ENCODE results near the gene TRPM2. TPM values are rescaled to one million over a fixed set of nuclear protein-coding genes. Genes with fewer than 3 reads are reported as not detected.
A peak's percentile ranks its signal among the peaks of the same experiment; 100 is the strongest.

TRPM2 gene
- total RNA-seq, 1 donor from 2014 or later = not detected

DNA sequence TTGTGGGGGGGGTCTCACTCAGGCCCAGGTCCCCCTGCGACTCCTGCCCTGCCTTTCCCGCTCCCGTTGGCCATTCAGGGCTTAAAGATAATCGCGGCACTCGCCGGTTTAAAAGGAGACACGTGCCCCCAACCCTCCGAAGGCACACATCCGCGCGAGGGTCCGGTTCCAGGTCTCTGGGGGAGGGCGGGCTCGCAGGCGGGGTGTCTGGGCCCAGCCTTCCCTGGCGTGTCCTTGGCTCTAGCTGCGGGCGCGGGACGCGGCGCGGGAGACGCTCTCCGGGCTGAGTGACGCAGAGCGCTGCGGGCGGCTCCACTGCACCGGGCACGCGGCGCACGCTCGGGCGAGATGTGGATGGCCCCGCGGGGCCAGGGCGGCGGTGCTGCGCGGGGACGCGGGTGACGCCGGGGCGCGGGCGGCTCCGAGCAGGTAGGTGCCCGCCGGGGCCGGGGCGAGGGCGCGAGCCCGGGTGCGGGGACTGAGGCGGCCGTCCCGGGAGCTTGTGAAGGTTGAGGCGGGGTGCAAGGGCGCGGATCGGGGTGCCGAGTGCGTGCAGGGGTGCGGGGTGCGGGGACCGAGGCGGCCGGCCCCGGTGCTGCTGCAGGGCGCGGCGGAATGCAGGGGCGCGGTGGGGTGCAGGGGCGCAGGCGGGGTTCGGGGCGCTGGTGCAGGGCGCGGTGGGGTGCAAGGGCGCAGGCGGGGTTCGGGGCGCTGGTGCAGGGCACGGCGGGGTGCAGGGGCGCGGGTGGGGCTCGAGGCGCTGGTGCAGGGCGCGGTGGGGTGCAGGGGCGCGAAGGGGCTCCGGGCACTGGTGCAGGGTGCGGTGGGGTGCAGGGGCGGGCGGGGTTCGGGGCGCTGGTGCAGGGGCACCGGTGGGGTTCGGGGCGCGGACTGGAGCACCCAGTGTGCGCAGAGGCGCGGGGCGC is 3.3 kb upstream of the TRPM2 start:
- DNase-seq (ENCODE audit: extremely low spot score, unreplicated experiment) = peak; percentile 84
- TF ChIP-seq, protein P1, sequence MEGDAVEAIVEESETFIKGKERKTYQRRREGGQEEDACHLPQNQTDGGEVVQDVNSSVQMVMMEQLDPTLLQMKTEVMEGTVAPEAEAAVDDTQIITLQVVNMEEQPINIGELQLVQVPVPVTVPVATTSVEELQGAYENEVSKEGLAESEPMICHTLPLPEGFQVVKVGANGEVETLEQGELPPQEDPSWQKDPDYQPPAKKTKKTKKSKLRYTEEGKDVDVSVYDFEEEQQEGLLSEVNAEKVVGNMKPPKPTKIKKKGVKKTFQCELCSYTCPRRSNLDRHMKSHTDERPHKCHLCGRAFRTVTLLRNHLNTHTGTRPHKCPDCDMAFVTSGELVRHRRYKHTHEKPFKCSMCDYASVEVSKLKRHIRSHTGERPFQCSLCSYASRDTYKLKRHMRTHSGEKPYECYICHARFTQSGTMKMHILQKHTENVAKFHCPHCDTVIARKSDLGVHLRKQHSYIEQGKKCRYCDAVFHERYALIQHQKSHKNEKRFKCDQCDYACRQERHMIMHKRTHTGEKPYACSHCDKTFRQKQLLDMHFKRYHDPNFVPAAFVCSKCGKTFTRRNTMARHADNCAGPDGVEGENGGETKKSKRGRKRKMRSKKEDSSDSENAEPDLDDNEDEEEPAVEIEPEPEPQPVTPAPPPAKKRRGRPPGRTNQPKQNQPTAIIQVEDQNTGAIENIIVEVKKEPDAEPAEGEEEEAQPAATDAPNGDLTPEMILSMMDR (IDR thresholded peaks at IDR 0.05) = no peak
- peaks cover 4% of the 10 kb centered on the region for H3K27me3 Mint-ChIP-seq (ENCODE audit: unreplicated experiment)
- no peaks in the 10 kb centered on the region for H3K36me3 Mint-ChIP-seq (ENCODE audit: unreplicated experiment)
- H3K9me3 Mint-ChIP-seq (ENCODE audit: unreplicated experiment) = no peaks in the 10 kb centered on the region
- H3K4me3 Mint-ChIP-seq (ENCODE audit: unreplicated experiment) = no peak overlapping the region
- H3K27ac Mint-ChIP-seq (ENCODE audit: unreplicated experiment) = no peak overlapping the region
- H3K4me1 Mint-ChIP-seq (ENCODE audit: unreplicated experiment) = no peaks in the 10 kb centered on the region

DNA sequence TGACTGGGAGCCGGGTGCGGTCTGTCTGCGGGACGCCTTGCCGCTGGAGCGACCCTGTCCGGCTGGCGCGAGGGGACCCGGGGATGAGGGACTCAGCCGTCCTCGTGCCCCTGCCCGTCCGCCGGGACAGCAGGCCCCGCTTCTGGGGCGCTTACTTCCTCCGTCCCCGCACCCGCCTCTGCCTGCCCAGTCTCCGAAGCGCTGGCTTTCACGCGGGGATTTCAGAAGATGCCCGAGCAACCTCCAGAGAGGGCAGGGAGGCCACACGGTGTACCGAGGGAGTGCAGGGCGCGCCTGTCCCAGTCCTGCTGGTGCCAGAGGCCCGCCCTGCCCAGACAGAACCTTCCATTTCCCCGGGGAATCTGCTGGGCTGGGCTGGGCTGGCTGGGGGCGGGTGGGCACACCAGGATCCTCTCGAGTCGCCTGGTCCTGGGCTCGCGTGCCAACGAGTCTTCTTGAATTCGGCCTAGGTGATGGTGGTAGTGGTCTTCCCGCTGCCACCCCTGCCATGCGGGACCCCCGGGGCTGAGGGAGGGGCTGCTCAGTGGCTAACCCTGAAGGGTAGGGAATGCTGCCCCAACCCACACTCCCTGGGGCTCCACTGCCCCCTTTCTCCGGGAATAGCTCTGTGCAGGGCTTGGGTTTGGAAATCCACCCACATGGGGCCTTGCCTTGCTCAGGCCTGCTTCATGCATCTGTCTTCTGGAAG is 2.5 kb upstream of the TRPM2 start:
- TF ChIP-seq, protein P1 (IDR thresholded peaks at IDR 0.05) = no peak
- Mint-ChIP-seq H3K9me3 (ENCODE audit: unreplicated experiment) (no peaks in the 10 kb centered on the region), H3K4me3 (ENCODE audit: unreplicated experiment) (no peak overlapping the region), H3K4me1 (ENCODE audit: unreplicated experiment) (no peaks in the 10 kb centered on the region), H3K27ac (ENCODE audit: unreplicated experiment) (no peak overlapping the region), H3K27me3 (ENCODE audit: unreplicated experiment) (peaks cover 9% of the 10 kb centered on the region), H3K36me3 (ENCODE audit: unreplicated experiment) (no peaks in the 10 kb centered on the region)
- DNase-seq (ENCODE audit: extremely low spot score, unreplicated experiment) = no peak

DNA sequence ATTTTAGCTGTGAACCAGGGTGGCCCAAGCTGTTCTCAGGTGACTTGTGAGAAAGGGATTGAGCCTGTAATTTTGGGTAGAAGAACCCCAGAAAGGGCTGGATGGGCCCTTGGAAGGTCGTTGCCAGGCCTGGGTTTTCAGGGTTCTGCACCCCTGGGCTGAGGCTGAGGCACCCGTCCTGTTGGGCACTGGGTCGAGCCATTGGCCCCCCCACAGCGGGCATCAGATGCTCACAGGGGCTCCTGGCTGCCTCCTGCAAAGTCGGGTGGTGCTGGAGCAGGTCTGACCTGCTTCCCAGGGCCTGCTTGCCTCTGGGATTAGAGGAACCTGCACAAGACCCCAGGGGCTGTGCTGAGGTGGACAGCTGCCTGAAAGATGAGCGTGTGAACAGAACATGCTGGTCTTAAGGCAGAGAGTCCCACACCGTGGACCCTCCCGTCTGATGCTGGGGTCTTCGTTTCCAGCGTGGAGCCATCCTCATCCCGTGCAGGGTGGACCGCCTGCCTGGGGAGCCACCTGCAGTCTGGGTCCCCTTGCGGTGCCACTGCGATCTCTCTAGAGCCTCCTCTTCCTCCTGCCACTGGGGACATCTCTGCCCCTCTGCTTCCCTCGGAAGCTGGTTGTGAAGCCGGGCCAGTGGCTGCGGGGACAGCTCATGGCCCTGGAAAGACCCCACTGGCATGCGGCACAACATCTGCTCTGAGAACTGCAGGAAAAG is 1.7 kb upstream of the TRPM2 start:
- TF ChIP-seq, protein P1 (IDR thresholded peaks at IDR 0.05) = no peak
- Mint-ChIP-seq H3K36me3 (ENCODE audit: unreplicated experiment) (no peaks in the 10 kb centered on the region), H3K4me3 (ENCODE audit: unreplicated experiment) (no peak overlapping the region), H3K9me3 (ENCODE audit: unreplicated experiment) (no peaks in the 10 kb centered on the region), H3K27me3 (ENCODE audit: unreplicated experiment) (peaks cover 9% of the 10 kb centered on the region), H3K4me1 (ENCODE audit: unreplicated experiment) (no peaks in the 10 kb centered on the region), H3K27ac (ENCODE audit: unreplicated experiment) (no peak overlapping the region)
- no peak for DNase-seq (ENCODE audit: extremely low spot score, unreplicated experiment)

DNA sequence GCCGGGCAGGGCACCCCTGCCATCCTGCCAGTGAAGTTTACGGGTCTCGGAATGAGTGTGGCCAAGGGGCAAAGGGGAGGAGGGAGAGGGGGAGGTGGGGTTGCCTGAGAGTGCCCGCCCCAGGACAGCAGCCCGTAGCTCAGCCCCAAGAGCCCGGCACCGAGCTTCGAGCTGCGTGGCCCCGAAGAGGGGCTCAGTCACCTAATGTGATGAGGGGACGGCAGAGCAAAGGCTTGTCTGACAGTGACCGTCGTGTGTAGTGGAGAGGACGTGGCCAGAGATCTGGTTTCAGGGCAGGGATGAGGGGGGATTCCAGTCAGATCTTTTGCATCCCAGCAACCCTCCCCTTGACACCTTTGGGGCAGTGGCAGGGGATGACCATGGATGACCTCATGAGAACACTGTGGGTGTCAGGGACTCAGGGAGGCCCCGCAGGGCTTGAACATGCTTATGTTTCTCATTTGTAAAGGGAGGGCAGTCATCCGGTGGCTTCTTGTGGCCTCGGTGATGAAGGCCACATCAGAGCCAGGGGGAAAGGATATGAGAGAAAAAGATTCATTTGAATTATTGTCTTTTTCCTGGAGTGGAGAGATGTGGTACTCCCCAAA is 1.1 kb upstream of the TRPM2 start:
- Mint-ChIP-seq H3K9me3 (ENCODE audit: unreplicated experiment) (no peaks in the 10 kb centered on the region), H3K27me3 (ENCODE audit: unreplicated experiment) (peaks cover 9% of the 10 kb centered on the region), H3K27ac (ENCODE audit: unreplicated experiment) (no peak overlapping the region), H3K4me1 (ENCODE audit: unreplicated experiment) (no peaks in the 10 kb centered on the region), H3K36me3 (ENCODE audit: unreplicated experiment) (no peaks in the 10 kb centered on the region), H3K4me3 (ENCODE audit: unreplicated experiment) (no peak overlapping the region)
- TF ChIP-seq, protein P1 (IDR thresholded peaks at IDR 0.05) = no peak
- no peak for DNase-seq (ENCODE audit: extremely low spot score, unreplicated experiment)

All from osteocyte (in vitro differentiated cells).